H1 (cell line): ENCODE results near the gene PLEKHA4. TPM values are rescaled to one million over a fixed set of nuclear protein-coding genes. Genes with fewer than 3 reads are reported as not detected.

Source experiments
- BACH1 ChIP-seq: IDR thresholded peaks from 2 replicates; pipeline ENCODE4 v1.6.1; 2012; ENCODE audit warnings: low read length, improper control_type of control experiment
- BRCA1 ChIP-seq: IDR thresholded peaks from 2 replicates; pipeline ENCODE4 v1.6.1; 2012; ENCODE audit warnings: low read depth, low read length, improper control_type of control experiment
- CTCF ChIP-seq, 3 experiments: IDR thresholded peaks; 1 replicate in 2 of 3; 2 replicates in 1 of 3; pipeline versions ENCODE4 v1.5.1 to v1.6.1; 2011; ENCODE audit warnings: low read length in 3 of 3, mild to moderate bottlenecking in 3 of 3, inconsistent platforms in 2 of 3, low read depth in 1 of 3, moderate library complexity in 1 of 3; ENCODE audit not compliant: insufficient read depth in 1 of 3; ENCODE audit errors: control extremely low read depth in 1 of 3
- GABPA ChIP-seq: IDR thresholded peaks from 2 replicates; pipeline ENCODE4 v1.6.1; 2011; ENCODE audit warnings: mild to moderate bottlenecking, low read length, moderate library complexity, borderline replicate concordance; ENCODE audit not compliant: insufficient read depth
- PHF8 ChIP-seq: fragments of 200-600 bp; sonication (generic); conservative IDR thresholded peaks from 2 replicates; pipeline ENCODE4 v1.7.1; 2012; ENCODE audit warnings: low read depth, mild to moderate bottlenecking, inconsistent platforms, low read length, moderate library complexity
- polyA plus RNA-seq, 7 experiments: library from polyadenylated mRNA; depleted of rRNA in 3 of 7; stranded (reverse) in 5 of 7; unstranded in 2 of 7; fragments of >200 nt in 5 of 7; fragments of 200-250 nt in 2 of 7; gene quantifications; 1 replicate in 5 of 7; 2 replicates in 1 of 7; 4 replicates in 1 of 7; pipeline versions ENCODE4 v1.2.1 to v1.2.3, GENCODE V29; 2011 to 2013; ENCODE audit warnings: missing spikeins in 2 of 7, mixed read lengths in 2 of 7
- total RNA-seq: library from RNA; stranded (reverse); fragmentation: NEBNext Ultra II Directional; extraction: Animal tissue kit (Norgen Biotek cat#: 25700); gene quantifications from 2 replicates; pipeline ENCODE4 v1.2.1, GENCODE V29; 2021

PLEKHA4 gene
- total and polyA plus RNA-seq, 2 of the 8 experiments (the other 6 are each of a cell fraction or from before 2014, with no cell fraction given) = 8.2 to 18.0 TPM

GRCh38 chr19:48812094-48812929 is 56.1 kb downstream of the PLEKHA4 start (continued):
- peak in 2 of 3 experiments; percentile 13 to 20; a peak in 2 of 4 replicates for TF ChIP-seq CTCF (IDR thresholded peaks at IDR 0.05; ENCODE audit: control extremely low read depth in 1 of 3, insufficient read depth in 1 of 3, low read depth in 1 of 3, low read length in 3 of 3)
- no peak for TF ChIP-seq PHF8
- TF ChIP-seq GABPA = peak; percentile 8; the same call in 1 of the 2 replicates
- TF ChIP-seq BACH1 = no peak
- no peak for TF ChIP-seq BRCA1
